Gastrocnemius medialis (tissue), 4 donors: ENCODE measurements around the gene AP5Z1.

Experiments used
- POLR2A ChIP-seq, 2 donors: fragments of 450-650 bp; IDR thresholded peaks; one replicate each; pipeline ENCODE4 v1.6.1; 2017; ENCODE audit warnings: antibody characterized with exemption in 2 of 2, mild to moderate bottlenecking in 2 of 2, moderate library complexity in 2 of 2
- TF ChIP-seq, protein P1 (sequence below), 5 experiments: fragments of 450-650 bp in 3 of 5; fragments of 200-600 bp in 2 of 5; sonication (generic) in 2 of 5; IDR thresholded peaks in 4 of 5; conservative IDR thresholded peaks in 1 of 5; 1 replicate in 4 of 5; 2 replicates in 1 of 5; pipeline ENCODE4 v1.5.1; 2016 to 2019; ENCODE audit warnings: antibody characterized with exemption in 5 of 5, mild to moderate bottlenecking in 3 of 5, moderate library complexity in 3 of 5

DNA sequence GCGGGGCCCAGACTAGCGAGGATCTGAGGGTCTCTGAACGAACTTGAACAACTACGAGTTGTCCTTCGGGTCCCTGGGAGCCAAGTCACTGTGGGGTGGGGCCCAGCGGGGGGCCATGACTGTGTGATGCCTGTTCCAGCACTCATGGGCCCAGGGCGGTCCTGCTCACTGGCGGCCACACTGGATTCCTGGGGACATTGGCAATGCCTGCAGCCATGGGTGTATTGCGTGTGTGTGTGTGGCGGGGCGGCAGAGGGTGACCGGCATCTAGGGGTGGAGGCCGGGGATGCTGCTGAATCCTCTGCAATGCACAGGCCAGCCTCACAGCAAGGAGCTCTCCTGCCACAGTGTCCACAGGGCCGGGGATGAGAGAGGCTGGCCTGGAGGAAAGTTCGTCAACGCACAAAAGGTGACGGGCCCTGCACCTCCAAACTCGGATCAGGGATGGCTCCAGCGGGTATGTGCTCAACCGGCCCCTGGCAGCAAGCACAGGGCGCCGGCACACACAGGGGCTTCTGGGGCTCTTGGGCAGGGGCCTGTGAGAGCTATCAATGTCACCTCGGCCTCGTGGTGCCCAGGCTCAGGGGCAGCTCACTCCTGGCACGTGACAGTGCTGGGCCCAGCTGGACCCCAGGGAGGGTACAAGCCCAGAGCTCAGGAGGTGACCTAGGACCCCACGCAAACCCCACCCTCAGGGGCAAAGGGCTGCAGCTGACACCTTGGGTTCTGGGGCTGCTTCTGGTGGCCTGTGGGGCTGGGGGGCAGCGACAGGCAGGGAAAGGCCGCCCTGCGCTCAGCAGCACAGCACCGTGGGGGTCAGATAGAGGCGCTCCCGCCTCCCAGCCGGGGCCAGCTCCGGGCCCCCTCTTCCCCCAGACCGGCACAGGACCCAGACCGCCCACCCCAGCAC lies 58.5 kb downstream of the AP5Z1 start:
- TF ChIP-seq, protein P1, sequence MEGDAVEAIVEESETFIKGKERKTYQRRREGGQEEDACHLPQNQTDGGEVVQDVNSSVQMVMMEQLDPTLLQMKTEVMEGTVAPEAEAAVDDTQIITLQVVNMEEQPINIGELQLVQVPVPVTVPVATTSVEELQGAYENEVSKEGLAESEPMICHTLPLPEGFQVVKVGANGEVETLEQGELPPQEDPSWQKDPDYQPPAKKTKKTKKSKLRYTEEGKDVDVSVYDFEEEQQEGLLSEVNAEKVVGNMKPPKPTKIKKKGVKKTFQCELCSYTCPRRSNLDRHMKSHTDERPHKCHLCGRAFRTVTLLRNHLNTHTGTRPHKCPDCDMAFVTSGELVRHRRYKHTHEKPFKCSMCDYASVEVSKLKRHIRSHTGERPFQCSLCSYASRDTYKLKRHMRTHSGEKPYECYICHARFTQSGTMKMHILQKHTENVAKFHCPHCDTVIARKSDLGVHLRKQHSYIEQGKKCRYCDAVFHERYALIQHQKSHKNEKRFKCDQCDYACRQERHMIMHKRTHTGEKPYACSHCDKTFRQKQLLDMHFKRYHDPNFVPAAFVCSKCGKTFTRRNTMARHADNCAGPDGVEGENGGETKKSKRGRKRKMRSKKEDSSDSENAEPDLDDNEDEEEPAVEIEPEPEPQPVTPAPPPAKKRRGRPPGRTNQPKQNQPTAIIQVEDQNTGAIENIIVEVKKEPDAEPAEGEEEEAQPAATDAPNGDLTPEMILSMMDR (IDR thresholded peaks at IDR 0.05 in 4 of 5, conservative IDR thresholded peaks at IDR 0.05 in 1 of 5): no peak
- TF ChIP-seq POLR2A (IDR thresholded peaks at IDR 0.05): no peak
